Pulmonary artery endothelial cell (primary cell): Measurements from ENCODE around the gene KLHL21. TPM values are rescaled to one million over a fixed set of nuclear protein-coding genes. Genes with fewer than 3 reads are reported as not detected.
A peak's percentile ranks its signal among the peaks of the same experiment; 100 is the strongest.
"Not testable (repeated sequence)": the region's sequence is repeated elsewhere in the genome, so short reads cannot be mapped to it uniquely, and the experiment has no call there.

Experiments used
- DNase-seq: peaks from one replicate; pipeline ENCODE4 v3.0.0-alpha.2; 2011; ENCODE audit warnings: low read depth, low spot score
- total RNA-seq: library from RNA; depleted of rRNA; stranded (reverse); fragments of >200 nt; gene quantifications from 2 replicates; pipeline ENCODE4 v1.2.3, GENCODE V29; 2014

The KLHL21 gene
- total RNA-seq, 1 donor from 2014 or later = 25.3 TPM

DNA sequence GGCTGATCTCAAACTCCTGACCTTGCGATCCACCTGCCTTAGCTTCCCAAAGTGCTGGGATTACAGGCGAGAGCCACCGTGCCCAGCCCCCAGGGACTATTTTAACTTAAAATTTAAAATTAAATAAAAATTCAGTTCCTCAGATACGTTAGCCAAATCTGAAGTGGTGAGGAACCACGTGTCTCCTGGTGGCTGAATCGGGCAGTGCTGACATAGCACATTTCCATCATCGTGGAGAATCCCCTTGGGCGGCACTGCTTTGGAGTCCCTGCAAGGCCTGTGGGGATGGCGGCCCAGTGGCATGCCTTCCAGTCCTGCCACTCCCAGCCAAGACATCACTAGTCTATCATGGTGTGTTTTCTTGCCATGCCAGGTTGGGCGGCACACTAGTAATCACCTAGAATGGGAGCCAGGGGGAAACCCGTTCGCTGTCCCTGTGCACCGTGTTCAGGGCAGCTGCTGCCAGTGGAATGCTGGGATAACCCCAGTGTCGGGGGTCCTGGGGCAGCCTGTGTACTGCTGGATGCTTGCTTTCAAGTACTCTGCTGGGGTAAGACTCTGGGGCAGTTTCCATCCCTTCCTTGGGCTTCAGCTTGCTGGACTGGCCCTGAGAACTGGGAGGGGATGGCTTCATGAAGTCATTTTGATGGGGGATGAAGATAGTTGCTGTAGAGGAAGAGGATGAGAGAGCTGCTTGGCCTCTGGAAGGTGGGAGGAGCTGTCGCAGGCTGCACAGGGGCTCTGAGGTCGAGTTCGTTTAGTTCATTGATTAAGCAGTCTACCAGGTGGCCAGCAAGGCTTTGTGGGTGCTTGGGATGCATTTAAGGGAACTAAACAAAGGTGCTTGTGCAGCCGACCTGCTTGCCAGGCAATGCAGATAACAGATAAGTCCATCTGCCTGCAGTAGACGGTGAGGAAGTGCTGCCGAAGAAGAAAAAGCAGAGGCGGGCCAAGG, 18.3 kb downstream of the KLHL21 start:
- no peak for DNase-seq

- no peak for DNase-seq
Observed at GRCh38 chr1:6582370-6582769, 20.3 kb downstream of the KLHL21 start.

GRCh38 chr1:6581561-6582305, 20.9 kb downstream of the KLHL21 start:
- DNase-seq = no peak

DNA sequence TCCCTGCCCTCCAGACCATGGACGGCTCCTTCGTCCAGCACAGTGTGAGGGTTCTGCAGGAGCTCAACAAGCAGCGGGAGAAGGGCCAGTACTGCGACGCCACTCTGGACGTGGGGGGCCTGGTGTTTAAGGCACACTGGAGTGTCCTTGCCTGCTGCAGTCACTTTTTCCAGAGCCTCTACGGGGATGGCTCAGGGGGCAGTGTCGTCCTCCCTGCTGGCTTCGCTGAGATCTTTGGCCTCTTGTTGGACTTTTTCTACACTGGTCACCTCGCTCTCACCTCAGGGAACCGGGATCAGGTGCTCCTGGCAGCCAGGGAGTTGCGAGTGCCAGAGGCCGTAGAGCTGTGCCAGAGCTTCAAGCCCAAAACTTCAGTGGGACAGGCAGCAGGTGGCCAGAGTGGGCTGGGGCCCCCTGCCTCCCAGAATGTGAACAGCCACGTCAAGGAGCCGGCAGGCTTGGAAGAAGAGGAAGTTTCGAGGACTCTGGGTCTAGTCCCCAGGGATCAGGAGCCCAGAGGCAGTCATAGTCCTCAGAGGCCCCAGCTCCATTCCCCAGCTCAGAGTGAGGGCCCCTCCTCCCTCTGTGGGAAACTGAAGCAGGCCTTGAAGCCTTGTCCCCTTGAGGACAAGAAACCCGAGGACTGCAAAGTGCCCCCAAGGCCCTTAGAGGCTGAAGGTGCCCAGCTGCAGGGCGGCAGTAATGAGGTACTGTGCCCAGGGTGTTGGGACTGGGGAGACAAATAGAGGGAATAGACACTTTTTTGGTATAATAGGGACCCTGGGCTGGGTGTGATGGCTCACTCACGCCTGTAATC, 21.9 kb downstream of the KLHL21 start:
- DNase-seq = no peak

GRCh38 chr1:6580119-6580592, 22.5 kb downstream of the KLHL21 start:
- no peak for DNase-seq

DNA sequence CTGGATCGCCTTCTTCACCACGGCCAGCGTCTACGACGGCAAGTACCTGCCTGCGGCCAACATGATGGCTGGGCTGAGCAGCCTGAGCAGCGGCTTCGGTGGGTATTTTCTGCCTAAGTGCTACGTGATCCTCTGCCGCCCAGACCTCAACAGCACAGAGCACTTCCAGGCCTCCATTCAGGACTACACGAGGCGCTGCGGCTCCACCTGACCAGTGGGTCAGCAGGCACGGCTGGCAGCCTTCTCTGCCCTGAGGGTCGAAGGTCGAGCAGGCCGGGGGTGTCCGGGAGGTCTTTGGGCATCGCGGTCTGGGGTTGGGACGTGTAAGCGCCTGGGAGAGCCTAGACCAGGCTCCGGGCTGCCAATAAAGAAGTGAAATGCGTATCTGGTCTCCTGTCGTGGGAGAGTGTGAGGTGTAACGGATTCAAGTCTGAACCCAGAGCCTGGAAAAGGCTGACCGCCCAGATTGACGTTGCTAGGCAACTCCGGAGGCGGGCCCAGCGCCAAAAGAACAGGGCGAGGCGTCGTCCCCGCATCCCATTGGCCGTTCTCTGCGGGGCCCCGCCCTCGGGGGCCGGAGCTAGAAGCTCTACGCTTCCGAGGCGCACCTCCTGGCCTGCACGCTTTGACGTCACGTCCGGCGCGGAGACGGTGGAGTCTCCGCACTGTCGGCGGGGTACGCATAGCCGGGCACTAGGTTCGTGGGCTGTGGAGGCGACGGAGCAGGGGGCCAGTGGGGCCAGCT, 23.1 kb downstream of the KLHL21 start, which contains the start of gene ZBTB48:
TSS of gene ZBTB48 (plus strand) at position 621 of the 745 bp plus-strand sequence. CDS start 616 bp downstream, outside the sequence.
- peak; percentile 83 for DNase-seq

- no peak for DNase-seq
Observed at GRCh38 chr1:6578624-6579373, 23.9 kb downstream of the KLHL21 start.

GRCh38 chr1:6577831-6578525, 24.7 kb downstream of the KLHL21 start:
- DNase-seq = no peak

- DNase-seq = no peak
Observed at GRCh38 chr1:6574818-6575217, 27.9 kb downstream of the KLHL21 start.

DNA sequence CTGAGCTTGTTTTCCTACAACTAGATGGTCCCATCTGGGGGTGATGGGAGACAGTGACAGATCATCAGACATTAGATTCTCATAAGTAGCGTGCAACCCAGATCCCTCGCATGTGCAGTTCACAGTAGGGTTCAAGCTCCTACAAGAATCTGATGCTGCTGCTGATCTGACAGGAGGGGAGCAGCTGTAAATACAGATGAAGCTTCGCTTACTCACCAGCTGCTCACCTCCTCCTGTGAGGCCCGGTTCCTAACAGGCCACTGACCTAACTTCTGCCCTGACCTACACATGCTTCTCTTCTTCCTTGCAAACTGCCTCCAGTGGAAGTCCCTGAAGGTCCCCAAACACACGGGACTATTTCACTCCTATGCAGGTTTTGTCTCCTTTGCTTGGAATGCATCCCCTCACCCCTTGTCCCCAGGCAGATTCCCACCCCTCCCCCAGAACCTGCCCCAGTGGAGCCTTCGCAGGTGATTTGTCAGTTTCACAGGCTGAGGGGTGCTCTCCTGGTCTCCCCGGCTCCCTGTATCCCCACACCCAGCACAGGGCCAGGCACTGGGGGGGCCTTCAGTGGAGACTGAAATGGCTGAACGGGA, 28.5 kb downstream of the KLHL21 start:
- DNase-seq = no peak

DNA sequence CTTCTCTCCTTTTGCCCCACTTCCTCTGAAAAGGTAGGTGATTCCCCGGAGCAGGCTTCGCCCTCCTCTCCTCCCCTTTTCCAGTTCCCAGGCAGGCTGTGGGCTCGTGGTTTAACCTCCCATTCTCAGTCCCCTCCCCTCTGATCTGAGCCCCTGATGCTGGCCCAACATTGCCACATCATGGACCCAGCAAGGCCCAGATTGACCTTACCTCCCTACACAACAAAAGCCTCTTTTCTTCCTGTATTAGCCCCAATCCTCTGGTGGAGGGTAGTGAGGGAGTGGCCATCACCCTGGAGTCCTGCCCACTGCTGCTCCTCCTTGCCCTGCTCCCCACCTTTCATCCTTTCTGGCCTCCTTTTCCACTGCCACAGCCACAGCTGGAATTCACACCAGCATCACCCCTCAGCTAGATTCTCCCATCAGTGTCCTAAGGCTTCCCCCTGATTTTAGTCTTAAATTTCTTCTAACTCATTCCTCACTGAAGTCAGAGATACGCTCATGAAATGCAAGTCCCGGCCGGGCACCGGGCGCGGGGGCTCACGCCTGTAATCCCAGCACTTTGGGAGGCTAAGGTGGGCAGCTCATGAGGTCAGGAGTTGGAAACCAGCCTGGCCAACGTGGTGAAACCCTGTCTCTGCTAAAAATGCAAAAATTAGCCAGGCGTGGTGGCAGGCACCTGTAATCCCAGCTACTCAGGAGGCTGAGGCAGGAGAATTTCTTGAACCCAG, 29.9 kb downstream of the KLHL21 start:
- no peak for DNase-seq

GRCh38 chr1:6570987-6571386, 31.7 kb downstream of the KLHL21 start:
- DNase-seq = no peak

DNA sequence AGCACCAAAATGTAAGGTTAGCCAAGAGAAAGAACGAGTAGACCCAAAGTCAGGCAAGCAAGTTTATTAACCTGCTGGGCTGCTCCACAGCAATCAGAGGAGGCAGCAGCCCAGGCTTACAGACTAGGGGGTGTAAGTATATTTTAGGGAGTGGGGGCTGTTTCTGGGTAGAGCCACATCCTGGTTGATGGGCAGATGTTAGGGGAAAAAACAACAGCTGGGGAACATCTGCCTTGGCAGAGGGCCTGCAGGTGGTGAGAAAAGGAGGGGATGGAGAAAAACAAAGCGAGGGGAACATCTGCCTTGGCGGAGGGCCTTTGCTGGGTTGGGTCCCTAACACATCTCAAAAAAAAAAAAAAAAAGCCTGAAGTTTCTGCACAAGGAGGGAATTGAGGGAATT, 32.6 kb downstream of the KLHL21 start:
- DNase-seq = no peak

DNA sequence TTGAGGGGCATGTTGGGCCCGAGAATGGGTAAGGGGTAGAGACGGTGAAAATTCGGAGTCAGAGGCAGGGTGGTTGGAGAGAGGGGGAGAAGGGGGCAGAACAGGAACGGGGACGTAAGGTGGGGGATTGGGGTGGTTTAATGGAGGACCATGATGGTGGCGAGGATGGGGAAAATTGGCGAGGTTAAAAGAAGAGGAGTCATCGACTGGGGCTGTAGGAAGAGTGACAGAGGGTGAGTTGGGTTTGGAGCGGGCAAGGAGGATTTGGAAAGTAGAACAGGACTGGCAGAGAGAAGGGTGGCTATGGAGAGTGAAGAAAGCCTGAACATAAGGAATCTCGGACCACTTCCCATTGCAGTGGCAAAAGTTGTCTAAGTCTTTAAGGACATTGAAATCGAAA, 33.6 kb downstream of the KLHL21 start:
- DNase-seq = no peak

- no peak for DNase-seq
Observed at GRCh38 chr1:6560267-6560666, 42.4 kb downstream of the KLHL21 start.

GRCh38 chr1:6559161-6559560, 43.5 kb downstream of the KLHL21 start:
- DNase-seq = not testable (repeated sequence)

- no peak for DNase-seq
Observed at GRCh38 chr1:6557597-6557996, 45.1 kb downstream of the KLHL21 start.
